Stimulated activated CD8-positive, alpha-beta memory T cell treated with anti-CD3 and anti-CD28 coated beads, Interleukin-15, amount 100 ng/mL, for 4 hours (primary cell): ENCODE results near the gene ZFTA.
A peak's percentile ranks its signal among the peaks of the same experiment; 100 is the strongest.
"Not testable (repeated sequence)": the region's sequence is repeated elsewhere in the genome, so short reads cannot be mapped to it uniquely, and the experiment has no call there.

ENCODE experiments used
- DNase-seq, 2 donors: peaks; one replicate each; pipeline ENCODE4 v3.0.0-alpha.2; 2020; ENCODE audit warnings: low read depth in 2 of 2

The ZFTA gene

DNA sequence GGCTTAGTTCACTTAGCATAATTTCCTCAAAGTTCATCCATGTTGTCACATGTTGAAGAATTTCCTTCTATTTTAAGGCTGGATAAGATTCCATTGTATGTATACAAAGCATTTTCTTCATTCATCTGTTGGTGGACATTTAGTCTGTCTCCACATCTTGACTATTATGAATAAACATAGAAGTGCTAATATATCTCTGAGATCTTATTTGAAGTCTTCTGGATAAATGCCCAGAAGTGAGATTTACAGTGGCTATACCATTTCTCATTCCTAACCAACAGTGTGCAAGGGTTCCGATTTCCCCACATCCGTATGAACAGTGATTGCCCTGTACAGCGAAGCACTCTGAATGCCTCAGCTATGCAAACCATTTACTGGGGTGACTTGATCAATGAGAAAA, 6.6 kb upstream of the ZFTA start:
- DNase-seq = no peak

GRCh38 chr11:63771741-63772318, 3.3 kb upstream of the ZFTA start:
- not testable (repeated sequence) for DNase-seq

GRCh38 chr11:63770763-63771162, 2.2 kb upstream of the ZFTA start:
- no peak for DNase-seq

DNA sequence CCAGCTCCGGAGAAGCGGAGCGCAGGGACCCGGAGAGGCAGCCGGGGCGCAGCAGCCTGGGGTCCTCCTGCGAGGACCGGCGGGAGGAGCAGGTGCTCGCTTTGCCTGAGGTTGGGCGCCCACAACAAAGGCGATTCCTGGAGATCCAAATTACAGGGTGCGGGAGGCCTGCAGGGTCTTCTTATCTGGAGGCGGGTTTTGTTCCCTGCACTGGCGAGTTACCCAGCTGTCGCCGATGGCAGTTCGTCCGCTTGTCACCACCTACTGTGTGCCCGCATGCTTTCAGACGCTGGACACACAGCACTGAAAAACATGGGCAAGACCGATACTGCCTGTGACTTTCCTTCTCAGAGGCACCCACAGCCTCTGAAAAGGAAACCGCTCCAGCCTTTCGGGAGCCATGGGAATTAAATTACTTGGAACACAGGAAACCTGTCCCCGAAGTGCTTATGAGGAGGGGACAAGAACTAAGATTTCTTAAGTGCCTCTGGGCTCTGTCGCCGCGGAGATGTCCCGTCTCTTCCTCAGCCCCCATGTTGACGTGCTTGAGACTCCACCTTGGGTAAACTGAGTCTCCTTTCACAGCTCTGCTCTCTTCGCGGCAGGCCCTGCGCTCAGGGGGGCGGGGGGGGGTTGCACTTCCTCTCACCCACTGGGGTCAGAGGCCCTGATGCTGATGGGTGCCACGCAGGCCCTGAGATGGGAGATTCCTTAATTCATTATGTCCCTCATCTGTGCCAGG, 1.3 kb upstream of the ZFTA start:
- no peak for DNase-seq

GRCh38 chr11:63769042-63769713, 603 bp upstream of the ZFTA start:
- DNase-seq = peak; percentile 12 to 26

DNA sequence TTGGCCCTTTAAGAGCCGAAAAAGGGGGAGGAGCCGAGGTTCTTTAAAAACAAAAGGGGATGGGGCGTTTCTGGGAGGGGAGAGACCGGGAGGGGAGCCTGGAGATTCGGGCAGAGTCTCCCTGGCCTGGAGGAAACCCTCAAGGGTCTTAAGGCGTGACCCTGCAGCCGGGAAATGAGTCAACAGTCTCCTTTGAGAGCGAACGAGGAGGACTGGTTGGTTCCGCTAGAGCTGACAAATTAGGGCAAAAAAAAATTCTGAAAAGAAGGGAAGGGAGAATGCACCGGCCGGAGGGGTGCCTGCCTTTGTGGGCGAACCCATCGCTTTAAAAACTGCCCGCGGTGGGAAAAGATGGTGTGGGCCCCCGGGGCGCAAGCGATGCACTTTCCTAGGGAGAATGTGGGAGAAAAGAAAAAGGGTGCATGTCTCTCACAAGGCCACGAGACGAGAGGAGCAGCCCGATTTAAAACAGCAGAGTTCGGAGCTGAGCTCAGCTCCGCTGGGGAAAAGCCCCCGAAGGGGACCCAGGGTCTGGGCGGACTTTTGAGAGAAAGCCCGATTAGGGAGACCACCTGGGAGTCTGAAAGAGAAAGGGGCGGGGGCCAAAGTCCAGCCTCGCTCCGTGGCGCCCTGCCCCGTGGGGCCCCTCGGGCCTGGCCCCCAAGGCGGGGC, 874 bp downstream of the ZFTA start:
- no peak for DNase-seq

GRCh38 chr11:63767267-63767564, 1.4 kb downstream of the ZFTA start:
- DNase-seq = no peak

GRCh38 chr11:63766531-63767235, 1.9 kb downstream of the ZFTA start:
- DNase-seq = no peak

- no peak for DNase-seq
These were observed 2.8 kb downstream of the ZFTA start for GRCh38 chr11:63765688-63766241.

GRCh38 chr11:63764679-63765647, 3.6 kb downstream of the ZFTA start:
- DNase-seq = no peak

- no peak for DNase-seq
These were observed 4.3 kb downstream of the ZFTA start for GRCh38 chr11:63764340-63764678.

DNA sequence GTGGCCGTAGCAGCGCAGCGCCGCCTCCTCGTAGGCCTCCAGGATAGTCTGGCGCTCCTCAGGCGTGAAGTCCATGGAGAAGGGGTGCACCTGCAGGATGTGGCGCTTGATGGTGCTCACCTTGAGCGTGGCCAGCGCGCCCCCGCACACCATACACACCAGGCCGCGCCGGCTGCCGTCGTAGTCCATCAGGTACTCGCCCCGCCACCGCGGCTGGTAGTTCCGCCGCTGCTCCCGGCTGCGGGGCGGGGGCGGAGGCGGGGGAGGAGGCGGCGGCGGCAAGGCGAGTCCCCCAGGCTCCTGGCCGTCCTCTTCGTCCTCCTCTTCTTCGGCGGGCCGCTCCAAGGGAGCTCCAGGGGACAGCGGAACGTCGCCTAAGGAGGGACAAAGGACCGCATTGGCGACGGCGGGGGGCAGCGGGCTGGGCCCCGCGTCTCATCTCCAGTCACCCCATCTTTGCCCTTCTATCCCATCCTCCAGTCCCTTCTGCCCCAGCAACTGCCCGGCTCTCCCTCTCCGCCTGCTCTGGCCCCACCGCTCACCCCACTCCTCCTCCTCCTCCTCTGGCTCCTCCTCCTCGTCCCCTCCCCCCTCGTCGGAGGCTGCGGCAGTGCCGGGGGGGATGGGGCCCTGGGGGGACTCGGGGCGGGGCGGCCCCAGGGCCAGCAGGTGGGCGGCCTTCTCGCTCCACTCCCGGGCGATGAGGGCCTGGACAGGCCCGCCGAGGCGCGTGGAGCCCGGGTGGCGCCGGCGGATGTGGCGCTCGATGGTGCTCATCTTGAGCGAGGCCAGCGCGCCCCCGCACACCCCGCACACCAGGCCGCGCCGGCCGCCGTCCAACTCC, 4.9 kb downstream of the ZFTA start:
- DNase-seq = no peak

DNA sequence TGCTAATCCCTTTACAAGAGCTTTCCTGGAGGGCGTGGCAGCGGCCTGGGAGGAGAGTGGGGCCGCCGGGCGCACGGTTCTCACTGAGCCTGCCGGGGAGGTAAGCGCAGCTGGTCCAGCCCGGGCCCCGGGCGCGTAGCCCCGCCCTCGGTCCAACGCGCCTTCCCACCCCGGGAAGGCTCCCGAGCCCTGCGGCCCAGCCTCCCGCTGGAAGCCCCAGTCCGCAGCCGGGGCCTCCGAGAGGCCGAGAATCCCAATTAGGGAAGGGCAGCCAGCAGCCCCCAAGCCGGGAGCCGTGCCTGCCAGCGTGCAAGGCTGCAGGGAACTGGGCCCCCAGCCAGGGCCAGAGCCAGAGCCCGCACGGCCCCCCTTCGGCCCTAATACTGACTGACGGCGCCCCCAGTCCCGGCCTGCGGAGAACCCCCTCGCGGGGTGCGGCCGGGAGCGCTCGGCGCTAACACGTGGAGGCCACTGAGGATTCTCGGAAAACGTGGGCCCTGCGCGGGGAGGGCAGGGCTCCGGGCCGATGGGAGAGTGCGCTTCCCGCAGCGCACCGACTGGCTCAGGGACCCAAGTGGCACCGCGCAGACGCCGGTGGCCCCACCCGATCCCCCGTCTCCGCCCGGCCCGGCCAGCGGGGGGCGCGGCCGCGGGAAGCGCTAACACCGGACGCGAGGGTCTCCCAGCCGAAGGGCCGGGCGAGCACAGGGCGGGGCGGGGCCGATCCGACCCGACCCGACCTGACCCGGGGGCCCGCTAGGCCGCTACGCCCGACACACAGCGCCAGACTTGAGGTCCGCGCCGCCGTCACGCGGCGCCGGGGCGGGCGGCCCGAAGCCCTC, 5.7 kb downstream of the ZFTA start:
- DNase-seq = no peak

- DNase-seq = no peak
These were observed 6.5 kb downstream of the ZFTA start for GRCh38 chr11:63761931-63762653.

- DNase-seq = no peak
These were observed 7.4 kb downstream of the ZFTA start for GRCh38 chr11:63761188-63761587.

DNA sequence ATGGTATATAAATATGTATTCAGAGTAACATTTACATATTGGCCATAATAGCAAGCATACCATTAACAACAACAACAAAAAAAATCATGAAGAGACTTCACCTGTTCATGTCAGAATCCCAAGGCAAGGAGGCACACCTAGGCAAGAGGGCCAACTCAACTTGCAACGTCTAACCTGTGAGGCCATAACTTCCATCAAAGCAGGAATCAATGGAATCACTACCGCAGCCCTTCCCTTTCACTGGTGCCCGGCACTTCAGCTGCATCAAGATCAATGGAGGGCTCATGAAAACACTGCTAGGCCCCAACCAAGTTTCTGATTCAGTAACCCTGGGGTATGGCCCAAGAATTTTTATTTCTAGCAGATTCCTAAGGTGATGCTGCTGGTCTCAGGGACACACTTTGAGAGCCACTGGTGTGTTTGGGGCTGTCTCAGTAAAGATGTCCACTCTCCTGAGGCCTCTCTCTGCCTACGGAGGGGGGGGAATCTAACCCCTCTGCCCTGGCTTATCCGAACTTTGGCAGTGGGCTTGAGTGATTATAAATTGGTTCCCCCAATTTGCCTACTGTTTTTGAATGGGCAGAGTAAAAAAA, 8.0 kb downstream of the ZFTA start:
- no peak for DNase-seq

DNA sequence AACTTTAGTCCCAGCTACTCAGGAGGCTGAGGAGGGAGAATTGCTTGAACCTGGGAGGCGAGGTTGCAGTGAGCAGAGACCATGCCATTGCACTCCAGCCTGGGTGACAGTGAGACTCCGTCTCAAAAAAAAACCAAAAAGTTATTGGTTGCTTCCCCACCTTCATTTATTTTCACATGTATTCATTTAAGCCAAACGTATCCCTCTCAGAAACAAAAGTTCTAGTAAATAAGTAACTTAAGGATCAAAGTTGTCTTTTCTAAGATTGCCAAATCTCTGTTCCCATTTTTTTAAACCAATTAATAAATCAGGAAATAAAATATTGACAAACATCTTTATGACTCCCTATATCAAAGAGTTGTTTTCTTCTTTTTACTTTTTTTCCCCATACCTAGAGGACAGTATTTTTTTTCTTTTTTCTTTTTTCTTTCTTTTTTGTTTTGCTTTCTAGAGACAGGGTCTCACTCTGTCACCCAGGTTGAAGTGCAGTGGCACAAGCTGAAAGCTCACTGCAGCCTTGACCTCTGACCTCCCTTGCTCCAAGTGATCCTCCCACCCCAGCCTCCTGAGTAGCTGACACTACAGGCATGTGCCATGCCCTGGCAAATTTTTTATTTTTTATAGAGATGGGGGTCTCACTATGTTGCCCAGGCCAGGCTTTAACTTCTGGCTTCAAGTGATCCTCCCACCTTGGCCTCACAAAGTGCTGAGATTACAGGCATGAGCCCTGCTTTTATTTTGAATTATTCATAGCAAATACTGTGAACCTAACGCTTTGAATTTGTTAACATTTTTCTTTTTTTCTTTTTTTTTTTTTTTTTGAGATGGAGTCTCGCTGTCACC, 11.4 kb downstream of the ZFTA start:
- DNase-seq = no peak
